HG03039 (cell line): ENCODE measurements around the gene DNAJB13.
A peak's percentile ranks its signal among the peaks of the same experiment; 100 is the strongest.
"Not testable (repeated sequence)": the region's sequence is repeated elsewhere in the genome, so short reads cannot be mapped to it uniquely, and the experiment has no call there.

Experiments used
- ATAC-seq: cut with Tn5 transposase; IDR thresholded peaks from one replicate; pipeline ENCODE4 v1.9.1; 2021; ENCODE audit warnings: mild to moderate bottlenecking, moderate library complexity; ENCODE audit not compliant: unreplicated experiment

The DNAJB13 gene

GRCh38 chr11:73950869-73951710 is at the start of gene DNAJB13:
Gene DNAJB13 (plus strand): TSS chr11:73951026. CDS start chr11:73951070, 44 bp downstream.
- peak; percentile 54 for ATAC-seq

- no peak for ATAC-seq
Observed at GRCh38 chr11:73902303-73902702, 48.5 kb upstream of the DNAJB13 start.

- ATAC-seq: no peak
Observed at GRCh38 chr11:73907191-73907590, 43.6 kb upstream of the DNAJB13 start.

- no peak for ATAC-seq
Observed at GRCh38 chr11:73912026-73912425, 38.8 kb upstream of the DNAJB13 start.

- ATAC-seq: no peak
Observed at GRCh38 chr11:73913472-73913871, 37.4 kb upstream of the DNAJB13 start.

GRCh38 chr11:73914284-73914683 is 36.5 kb upstream of the DNAJB13 start:
- ATAC-seq: no peak

- ATAC-seq: no peak
Observed at GRCh38 chr11:73916435-73916834, 34.4 kb upstream of the DNAJB13 start.

GRCh38 chr11:73921180-73921579 is 29.6 kb upstream of the DNAJB13 start:
- ATAC-seq: no peak

GRCh38 chr11:73929388-73929787 is 21.4 kb upstream of the DNAJB13 start:
- no peak for ATAC-seq

- ATAC-seq: no peak
Observed at GRCh38 chr11:73931039-73931645, 19.7 kb upstream of the DNAJB13 start.

- no peak for ATAC-seq
Observed at GRCh38 chr11:73931951-73932350, 18.9 kb upstream of the DNAJB13 start.

- ATAC-seq: no peak
Observed at GRCh38 chr11:73932781-73933180, 18.0 kb upstream of the DNAJB13 start.

GRCh38 chr11:73936047-73936446 is 14.8 kb upstream of the DNAJB13 start:
- not testable (repeated sequence) for ATAC-seq

- no peak for ATAC-seq
Observed at GRCh38 chr11:73939096-73939495, 11.7 kb upstream of the DNAJB13 start.

GRCh38 chr11:73940801-73941570 is 9.8 kb upstream of the DNAJB13 start:
- ATAC-seq: no peak

- no peak for ATAC-seq
Observed at GRCh38 chr11:73942010-73942409, 8.8 kb upstream of the DNAJB13 start.

- ATAC-seq: no peak
Observed at GRCh38 chr11:73944085-73944484, 6.7 kb upstream of the DNAJB13 start.

- ATAC-seq: no peak
Observed at GRCh38 chr11:73944901-73945300, 5.9 kb upstream of the DNAJB13 start.

GRCh38 chr11:73945396-73945795 is 5.4 kb upstream of the DNAJB13 start:
- ATAC-seq: no peak

GRCh38 chr11:73946798-73947458 is 3.9 kb upstream of the DNAJB13 start:
- ATAC-seq: no peak

- ATAC-seq: no peak
Observed at GRCh38 chr11:73949246-73949645, 1.6 kb upstream of the DNAJB13 start.
